ENCODE measurements around the gene ZNF839.
A peak's percentile ranks its signal among the peaks of the same experiment; 100 is the strongest.

ZNF839 gene

DNA sequence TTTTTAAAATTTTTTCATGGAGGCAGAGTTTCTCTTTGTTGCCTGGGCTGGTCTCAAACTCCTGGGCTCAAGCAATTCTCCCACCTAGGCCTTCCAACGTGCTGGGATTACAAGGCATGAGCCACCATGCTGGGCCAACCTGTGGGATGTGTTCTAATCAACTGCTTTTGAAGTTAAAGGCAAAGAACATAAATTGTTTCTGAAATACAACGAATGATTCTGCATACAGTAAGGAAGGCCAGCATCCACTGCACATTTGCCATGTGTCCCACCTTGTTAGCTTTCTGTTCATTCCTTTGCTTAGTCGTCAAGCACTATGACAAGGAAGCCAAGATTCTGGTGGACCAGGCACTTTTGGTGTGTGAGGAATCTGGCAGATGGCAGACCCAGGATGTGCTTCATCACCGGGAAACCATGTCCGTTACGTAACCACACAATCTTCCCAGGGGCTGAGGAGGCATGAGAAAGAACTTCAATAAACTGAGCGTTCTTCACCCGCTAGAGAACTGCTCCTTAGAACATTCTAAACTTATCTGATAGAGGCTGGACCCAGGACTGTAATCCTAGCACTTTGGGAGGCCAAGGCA lies 39.1 kb upstream of the ZNF839 start:
- no peak for TF ChIP-seq ESRRG (CRISPR knock-in tag; IDR thresholded peaks at IDR 0.05)
- no peak for TF ChIP-seq BACH2 (CRISPR knock-in tag; IDR thresholded peaks at IDR 0.05; ENCODE audit: borderline replicate concordance)
- peak; percentile 40; the same call in 2 of the 3 replicates for ATAC-seq

- TF ChIP-seq CSDC2 (CRISPR knock-in tag; IDR thresholded peaks at IDR 0.05) (no peak), RARB (CRISPR knock-in tag; IDR thresholded peaks at IDR 0.05) (no peak), ZNF70 (CRISPR knock-in tag; IDR thresholded peaks at IDR 0.05) (no peak), TOX (CRISPR knock-in tag; IDR thresholded peaks at IDR 0.05; ENCODE audit: borderline replicate concordance) (no peak), SNAI2 (CRISPR knock-in tag; IDR thresholded peaks at IDR 0.05) (no peak), ESRRG (CRISPR knock-in tag; IDR thresholded peaks at IDR 0.05) (no peak), CREB5 (CRISPR knock-in tag; IDR thresholded peaks at IDR 0.05; ENCODE audit: low read depth) (no peak), ZNF565 (CRISPR knock-in tag; conservative IDR thresholded peaks at IDR 0.05; ENCODE audit: low read depth) (no peak), ISL1 (CRISPR knock-in tag; IDR thresholded peaks at IDR 0.05) (no peak), TCF4 (CRISPR knock-in tag; IDR thresholded peaks at IDR 0.05; ENCODE audit: borderline replicate concordance) (no peak), ARNTL (CRISPR knock-in tag; IDR thresholded peaks at IDR 0.05; ENCODE audit: borderline replicate concordance, low read depth) (no peak), GLIS3 (CRISPR knock-in tag; IDR thresholded peaks at IDR 0.05) (no peak)
- TF ChIP-seq, protein P1, sequence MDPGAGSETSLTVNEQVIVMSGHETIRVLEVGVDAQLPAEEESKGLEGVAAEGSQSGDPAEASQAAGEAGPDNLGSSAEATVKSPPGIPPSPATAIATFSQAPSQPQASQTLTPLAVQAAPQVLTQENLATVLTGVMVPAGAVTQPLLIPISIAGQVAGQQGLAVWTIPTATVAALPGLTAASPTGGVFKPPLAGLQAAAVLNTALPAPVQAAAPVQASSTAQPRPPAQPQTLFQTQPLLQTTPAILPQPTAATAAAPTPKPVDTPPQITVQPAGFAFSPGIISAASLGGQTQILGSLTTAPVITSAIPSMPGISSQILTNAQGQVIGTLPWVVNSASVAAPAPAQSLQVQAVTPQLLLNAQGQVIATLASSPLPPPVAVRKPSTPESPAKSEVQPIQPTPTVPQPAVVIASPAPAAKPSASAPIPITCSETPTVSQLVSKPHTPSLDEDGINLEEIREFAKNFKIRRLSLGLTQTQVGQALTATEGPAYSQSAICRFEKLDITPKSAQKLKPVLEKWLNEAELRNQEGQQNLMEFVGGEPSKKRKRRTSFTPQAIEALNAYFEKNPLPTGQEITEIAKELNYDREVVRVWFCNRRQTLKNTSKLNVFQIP (CRISPR knock-in tag; IDR thresholded peaks at IDR 0.05; ENCODE audit: borderline replicate concordance, low read depth) = no peak
- ATAC-seq = no peak
Observed at GRCh38 chr14:102282751-102283465, 36.6 kb upstream of the ZNF839 start.

GRCh38 chr14:102283631-102284129 lies 35.9 kb upstream of the ZNF839 start:
- no peak for ATAC-seq
- TF ChIP-seq ZC3H10 (CRISPR knock-in tag; IDR thresholded peaks at IDR 0.05) (no peak), ZFP3 (CRISPR knock-in tag; IDR thresholded peaks at IDR 0.05) (no peak), TOX (CRISPR knock-in tag; IDR thresholded peaks at IDR 0.05; ENCODE audit: borderline replicate concordance) (no peak), SNAI2 (CRISPR knock-in tag; IDR thresholded peaks at IDR 0.05) (no peak)

GRCh38 chr14:102285106-102285505 lies 34.4 kb upstream of the ZNF839 start:
- no peak for TF ChIP-seq CREB5 (CRISPR knock-in tag; IDR thresholded peaks at IDR 0.05; ENCODE audit: low read depth)
- no peak for TF ChIP-seq ARNTL (CRISPR knock-in tag; IDR thresholded peaks at IDR 0.05; ENCODE audit: borderline replicate concordance, low read depth)
- no peak for TF ChIP-seq TOX (CRISPR knock-in tag; IDR thresholded peaks at IDR 0.05; ENCODE audit: borderline replicate concordance)
- TF ChIP-seq ESRRG (CRISPR knock-in tag; IDR thresholded peaks at IDR 0.05) = no peak
- TF ChIP-seq ZFP30 (CRISPR knock-in tag; IDR thresholded peaks at IDR 0.05) = no peak
- TF ChIP-seq ZC3H10 (CRISPR knock-in tag; IDR thresholded peaks at IDR 0.05) = no peak
- no peak for TF ChIP-seq OSR1 (CRISPR knock-in tag; IDR thresholded peaks at IDR 0.05)
- TF ChIP-seq, protein P1 (CRISPR knock-in tag; IDR thresholded peaks at IDR 0.05; ENCODE audit: borderline replicate concordance, low read depth) = no peak
- TF ChIP-seq ZFP3 (CRISPR knock-in tag; IDR thresholded peaks at IDR 0.05) = no peak
- TF ChIP-seq ZNF565 (CRISPR knock-in tag; conservative IDR thresholded peaks at IDR 0.05; ENCODE audit: low read depth) = no peak
- no peak for TF ChIP-seq SNAI2 (CRISPR knock-in tag; IDR thresholded peaks at IDR 0.05)
- no peak for TF ChIP-seq ISL1 (CRISPR knock-in tag; IDR thresholded peaks at IDR 0.05)
- no peak for TF ChIP-seq PATZ1 (CRISPR knock-in tag; IDR thresholded peaks at IDR 0.05; ENCODE audit: borderline replicate concordance)
- no peak for TF ChIP-seq BACH2 (CRISPR knock-in tag; IDR thresholded peaks at IDR 0.05; ENCODE audit: borderline replicate concordance)
- TF ChIP-seq PPARA (CRISPR knock-in tag; IDR thresholded peaks at IDR 0.05; ENCODE audit: borderline replicate concordance) = no peak
- no peak for TF ChIP-seq GLIS3 (CRISPR knock-in tag; IDR thresholded peaks at IDR 0.05)
- no peak for ATAC-seq
